Measurements from ENCODE around the gene IGHMBP2. TPM values are rescaled to one million over a fixed set of nuclear protein-coding genes. Genes with fewer than 3 reads are reported as not detected.
A peak's percentile ranks its signal among the peaks of the same experiment; 100 is the strongest.

Gene IGHMBP2
- total RNA-seq, 1 donor from 2014 or later = 30.1 TPM

- Mint-ChIP-seq H3K27ac (ENCODE audit: unreplicated experiment) (no peak overlapping the region), H3K4me3 (no peak overlapping the region), H3K36me3 (ENCODE audit: low read depth) (peaks cover 3% of the 10 kb centered on the region)
These were observed 35.4 kb upstream of the IGHMBP2 start for GRCh38 chr11:68868221-68868835.

GRCh38 chr11:68870470-68870869, 33.2 kb upstream of the IGHMBP2 start:
- Mint-ChIP-seq H3K27me3 (ENCODE audit: low read depth) (peaks cover 4% of the 10 kb centered on the region), H3K9me3 (no peaks in the 10 kb centered on the region), H3K36me3 (ENCODE audit: low read depth) (no peaks in the 10 kb centered on the region), H3K27ac (ENCODE audit: unreplicated experiment) (no peak overlapping the region), H3K4me1 (peaks cover 15% of the 10 kb centered on the region), H3K4me3 (peak overlapping the region; percentile 74)
- DNase-seq (ENCODE audit: low read depth, low spot score) = no peak
- peak; percentile 17 for TF ChIP-seq CTCF (conservative IDR thresholded peaks at IDR 0.05)

More at GRCh38 chr11:68868221-68868835, 35.4 kb upstream of the IGHMBP2 start:
- DNase-seq (ENCODE audit: low read depth, low spot score) = no peak
- Mint-ChIP-seq H3K4me1 (peaks cover 15% of the 10 kb centered on the region), H3K27me3 (ENCODE audit: low read depth) (peaks cover 4% of the 10 kb centered on the region), H3K9me3 (peaks cover 3% of the 10 kb centered on the region)
- TF ChIP-seq CTCF (conservative IDR thresholded peaks at IDR 0.05) = no peak

GRCh38 chr11:68872216-68873003, 31.3 kb upstream of the IGHMBP2 start:
- peaks cover 4% of the 10 kb centered on the region for H3K27me3 Mint-ChIP-seq (ENCODE audit: low read depth)
- no peak overlapping the region for H3K27ac Mint-ChIP-seq (ENCODE audit: unreplicated experiment)
- no peak overlapping the region for H3K4me3 Mint-ChIP-seq
- TF ChIP-seq CTCF (conservative IDR thresholded peaks at IDR 0.05) = no peak
- H3K4me1 Mint-ChIP-seq = peaks cover 15% of the 10 kb centered on the region
- H3K36me3 Mint-ChIP-seq (ENCODE audit: low read depth) = no peaks in the 10 kb centered on the region
- DNase-seq (ENCODE audit: low read depth, low spot score) = no peak
- no peaks in the 10 kb centered on the region for H3K9me3 Mint-ChIP-seq

- Mint-ChIP-seq H3K4me3 (no peak overlapping the region), H3K9me3 (no peaks in the 10 kb centered on the region), H3K4me1 (no peaks in the 10 kb centered on the region), H3K27me3 (ENCODE audit: low read depth) (no peaks in the 10 kb centered on the region), H3K27ac (ENCODE audit: unreplicated experiment) (no peak overlapping the region), H3K36me3 (ENCODE audit: low read depth) (no peaks in the 10 kb centered on the region)
- TF ChIP-seq CTCF (conservative IDR thresholded peaks at IDR 0.05) = no peak
- no peak for DNase-seq (ENCODE audit: low read depth, low spot score)
These were observed 25.7 kb upstream of the IGHMBP2 start for GRCh38 chr11:68878022-68878421.

GRCh38 chr11:68880851-68881250, 22.8 kb upstream of the IGHMBP2 start:
- TF ChIP-seq CTCF (conservative IDR thresholded peaks at IDR 0.05) = no peak
- Mint-ChIP-seq H3K4me3 (no peak overlapping the region), H3K27me3 (ENCODE audit: low read depth) (no peaks in the 10 kb centered on the region), H3K9me3 (no peaks in the 10 kb centered on the region), H3K27ac (ENCODE audit: unreplicated experiment) (no peak overlapping the region), H3K4me1 (no peaks in the 10 kb centered on the region), H3K36me3 (ENCODE audit: low read depth) (no peaks in the 10 kb centered on the region)
- DNase-seq (ENCODE audit: low read depth, low spot score) = no peak

Data from neural crest cell (in vitro differentiated cells).